HPDE6-E6E7 (cell line): ENCODE data around the gene KLK13.

Experiments used
- DNase-seq: peaks from one replicate; pipeline ENCODE4 v3.0.0; 2011; ENCODE audit warnings: missing footprints; ENCODE audit errors: extremely low spot score

The KLK13 gene

DNA sequence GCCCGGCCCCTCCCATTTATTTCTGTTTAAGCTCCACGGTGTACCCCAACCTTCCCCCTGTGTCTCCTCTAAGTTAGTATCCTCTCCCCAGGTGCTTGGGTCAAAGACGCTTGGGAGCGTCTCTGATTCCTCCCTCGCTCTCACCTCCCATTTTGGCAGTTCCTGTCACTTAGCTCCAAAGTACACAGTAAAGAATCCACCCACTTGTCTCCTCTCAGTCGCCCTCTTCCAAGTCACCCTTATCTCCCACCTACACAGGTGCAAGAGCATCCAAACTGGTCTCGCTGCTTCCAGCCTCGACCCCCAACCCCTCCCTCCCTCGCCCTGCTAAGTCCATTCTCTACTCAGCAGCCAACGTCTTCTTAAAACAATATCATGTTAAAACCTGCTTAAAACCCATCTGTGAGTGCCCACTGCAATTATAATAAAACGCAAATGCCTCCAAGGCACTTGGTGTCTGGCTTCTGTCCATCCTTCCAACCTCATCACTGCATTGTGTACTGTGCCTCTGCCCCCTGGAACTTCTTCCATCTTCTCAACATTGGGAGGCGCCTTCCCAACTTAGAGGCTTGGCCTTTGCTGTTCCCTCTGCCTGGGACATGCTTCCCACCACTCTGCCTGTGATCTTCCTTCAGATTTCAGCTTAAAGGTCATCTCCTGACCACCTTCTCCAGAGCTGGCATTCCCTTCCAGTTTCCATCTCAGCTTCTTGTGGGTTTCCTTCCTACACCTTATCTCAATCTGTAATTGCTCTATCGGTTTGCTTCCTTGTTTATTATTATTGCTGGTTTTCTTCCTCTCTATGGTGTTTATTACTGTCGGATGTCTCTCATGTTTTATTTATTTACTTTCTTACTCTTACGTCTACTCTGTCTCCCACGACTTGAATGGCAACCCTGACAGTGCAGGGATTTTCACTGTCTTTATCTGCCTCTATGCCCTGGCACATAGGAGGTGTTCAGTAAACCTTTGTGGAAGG, 27.3 kb upstream of the KLK13 start:
- no peak for DNase-seq

- no peak for DNase-seq
Measured at GRCh38 chr19:51091126-51091525, 26.2 kb upstream of the KLK13 start.

DNA sequence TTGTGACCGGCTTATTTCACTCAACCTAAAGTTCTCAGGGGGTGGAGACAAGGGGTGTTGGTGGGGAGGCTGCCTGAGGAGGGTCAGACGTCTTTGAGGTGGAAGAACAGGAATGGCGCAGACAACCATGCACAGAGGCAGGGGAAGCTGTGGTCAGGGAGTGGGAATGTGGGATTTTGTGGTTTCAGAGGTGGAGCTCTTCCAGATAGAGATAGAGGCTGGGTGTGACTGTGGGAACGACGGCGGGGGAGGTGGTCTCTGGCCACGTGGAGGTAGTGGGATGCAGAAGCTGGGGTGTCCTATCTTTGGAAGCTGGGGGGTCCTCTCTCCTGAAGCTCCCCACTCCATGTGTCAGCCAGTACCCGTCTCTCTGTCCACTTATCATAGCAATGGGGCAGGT, 25.6 kb upstream of the KLK13 start:
- DNase-seq: no peak

- no peak for DNase-seq
Measured at GRCh38 chr19:51089786-51090185, 24.9 kb upstream of the KLK13 start.

DNA sequence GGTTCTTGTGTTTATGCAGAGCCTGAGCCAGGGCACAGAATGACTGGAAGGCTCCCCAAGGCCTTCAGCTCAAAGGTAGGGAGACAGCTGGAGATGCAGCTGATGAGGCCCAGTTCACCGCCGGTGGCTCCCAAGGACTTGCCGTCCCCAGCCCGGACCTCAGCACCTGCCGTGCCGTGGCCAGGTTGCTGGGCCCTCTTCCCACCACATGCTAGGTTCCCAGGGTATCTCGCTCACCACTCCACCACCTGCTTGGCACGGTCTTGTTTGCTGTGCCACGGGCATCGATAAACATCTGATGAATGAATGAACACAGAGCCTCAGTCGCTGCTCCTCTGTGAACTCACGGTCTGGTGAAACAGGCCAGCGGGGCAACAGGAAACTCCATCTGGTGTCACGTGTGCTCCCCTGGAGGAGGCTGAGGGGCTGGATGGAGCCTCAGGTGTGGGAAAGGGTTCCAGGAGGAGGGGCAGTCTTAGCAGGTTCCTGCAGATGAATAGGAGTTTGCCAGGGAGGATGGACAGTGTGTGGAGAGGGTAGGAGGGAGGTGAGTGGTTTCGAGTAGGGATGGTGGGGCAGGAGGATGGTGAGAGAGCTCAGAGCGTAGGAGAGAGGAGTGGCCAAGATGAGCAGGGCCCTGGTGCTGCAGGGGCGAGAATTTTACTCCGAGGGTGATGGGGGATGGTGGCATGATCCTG, 21.4 kb upstream of the KLK13 start:
- no peak for DNase-seq

GRCh38 chr19:51084505-51084904, 19.6 kb upstream of the KLK13 start:
- no peak for DNase-seq

DNA sequence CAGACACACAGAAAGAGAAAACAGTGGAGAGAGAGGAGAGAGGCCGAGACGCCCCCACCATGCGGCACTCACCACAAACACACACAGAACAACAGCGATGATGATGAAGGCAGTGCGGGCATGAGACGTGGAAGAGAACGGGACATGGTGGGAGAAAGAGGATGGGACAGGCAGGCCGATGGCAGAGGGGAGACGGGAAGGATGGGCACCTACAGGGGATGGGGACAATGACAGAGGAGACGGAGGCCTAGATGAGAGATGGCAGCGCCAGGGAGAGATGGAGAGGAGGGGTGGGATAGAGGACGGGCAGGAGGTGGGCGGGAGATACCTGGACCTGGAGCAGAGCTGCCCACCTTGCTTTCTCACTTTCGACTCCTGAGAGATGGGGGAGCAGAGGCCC, 18.9 kb upstream of the KLK13 start:
- no peak for DNase-seq

DNA sequence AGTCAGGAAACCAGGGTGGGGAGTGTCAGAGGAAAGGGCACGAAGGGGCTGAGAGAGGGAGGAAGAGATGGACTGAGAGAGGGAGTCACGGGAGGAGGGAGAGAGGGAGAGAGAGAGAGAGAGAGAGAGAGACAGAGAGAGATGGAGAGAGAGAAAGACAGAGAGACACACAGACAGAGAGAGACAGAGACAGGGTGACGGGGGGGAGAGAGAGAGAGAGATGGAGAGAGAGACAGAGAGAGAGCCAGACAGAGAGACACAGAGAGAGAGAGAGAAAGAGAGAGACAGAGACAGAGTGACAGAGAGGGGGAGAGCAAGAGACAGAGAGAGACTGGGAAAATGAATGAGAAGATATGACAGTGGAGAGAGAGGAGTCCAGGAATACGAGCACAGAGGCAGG, 18.3 kb upstream of the KLK13 start:
- no peak for DNase-seq

DNA sequence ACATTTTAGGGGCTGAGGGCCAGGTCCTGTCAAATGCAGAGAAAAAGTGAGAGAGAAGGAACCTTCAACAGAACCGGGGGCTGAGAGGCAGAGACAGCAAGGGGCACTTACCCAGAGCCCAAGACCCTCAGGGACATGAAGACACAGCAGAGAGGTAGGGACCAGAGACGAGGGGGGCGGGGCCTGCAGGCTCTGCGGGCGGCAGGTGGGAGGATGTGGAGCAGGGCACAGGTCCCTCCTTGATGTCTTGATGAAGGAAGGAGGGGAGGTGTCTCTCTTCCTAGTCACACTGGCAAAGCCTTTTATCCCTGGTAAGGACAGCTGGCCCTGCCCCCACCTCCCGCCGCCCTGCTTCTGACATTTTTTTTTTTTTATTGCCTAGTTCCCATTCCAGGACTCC, 17.7 kb upstream of the KLK13 start, which contains the start of gene KLK14:
KLK14 (minus strand) TSS at position 277 of the 400 bp plus-strand sequence; CDS start at position 4, 273 bp downstream.
- no peak for DNase-seq

DNA sequence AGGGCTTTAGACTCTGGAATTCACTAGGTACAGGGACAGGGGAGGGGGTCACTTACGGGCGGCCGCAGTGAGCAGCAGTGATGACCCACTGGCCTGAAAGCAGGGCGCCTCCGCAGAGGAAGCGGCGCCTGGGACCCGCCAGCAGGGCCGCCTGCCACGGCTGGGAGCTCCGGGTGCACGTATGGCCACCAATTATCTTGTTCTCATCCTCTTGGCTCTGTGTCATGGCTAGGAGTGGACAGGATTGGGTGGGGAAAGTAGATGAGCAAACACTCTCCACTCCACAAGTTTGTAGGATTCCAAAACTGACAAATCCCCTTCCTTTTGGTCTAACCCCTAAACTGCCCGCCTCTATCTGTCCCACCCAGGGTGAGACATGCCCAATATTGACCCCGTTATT, 16.6 kb upstream of the KLK13 start:
- DNase-seq: no peak

DNA sequence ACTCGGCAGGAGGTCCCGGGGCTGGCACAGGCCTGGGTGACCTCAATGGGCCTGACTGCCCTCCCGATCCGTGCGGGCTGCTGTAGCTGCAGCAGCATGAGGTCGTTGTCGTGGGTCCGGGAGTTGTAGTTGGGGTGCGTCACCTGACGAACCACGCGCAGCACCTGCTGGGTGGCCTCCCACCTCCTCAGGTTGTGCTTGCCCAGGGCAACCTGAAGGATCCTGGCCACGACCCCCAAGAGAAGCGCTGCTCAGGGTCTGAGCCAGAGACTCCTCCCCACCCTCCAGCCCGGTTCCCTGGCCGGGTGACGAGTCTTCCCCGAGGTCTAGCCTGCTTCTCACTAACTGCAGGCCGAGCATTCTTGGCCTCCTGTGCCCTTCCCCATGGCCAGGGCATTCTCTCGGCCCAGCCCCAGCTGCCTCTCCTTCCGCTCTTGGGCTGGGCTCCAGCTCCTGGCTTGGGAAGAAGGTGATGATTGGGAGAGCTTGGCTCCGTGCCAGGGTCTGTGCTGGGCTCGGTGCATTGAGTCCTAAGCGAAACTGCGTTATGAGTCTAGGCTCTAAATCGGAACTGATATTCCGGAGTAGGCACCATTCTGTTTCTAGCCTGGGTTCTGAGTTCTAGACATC, 14.7 kb upstream of the KLK13 start:
- no peak for DNase-seq

- DNase-seq: no peak
Measured at GRCh38 chr19:51078731-51079130, 13.8 kb upstream of the KLK13 start.

GRCh38 chr19:51078104-51078503, 13.2 kb upstream of the KLK13 start:
- no peak for DNase-seq

GRCh38 chr19:51076631-51077213, 11.8 kb upstream of the KLK13 start:
- DNase-seq: no peak

- no peak for DNase-seq
Measured at GRCh38 chr19:51075998-51076397, 11.1 kb upstream of the KLK13 start.

- DNase-seq: no peak
Measured at GRCh38 chr19:51071095-51071405, 6.2 kb upstream of the KLK13 start.

- no peak for DNase-seq
Measured at GRCh38 chr19:51070334-51071094, 5.6 kb upstream of the KLK13 start.

DNA sequence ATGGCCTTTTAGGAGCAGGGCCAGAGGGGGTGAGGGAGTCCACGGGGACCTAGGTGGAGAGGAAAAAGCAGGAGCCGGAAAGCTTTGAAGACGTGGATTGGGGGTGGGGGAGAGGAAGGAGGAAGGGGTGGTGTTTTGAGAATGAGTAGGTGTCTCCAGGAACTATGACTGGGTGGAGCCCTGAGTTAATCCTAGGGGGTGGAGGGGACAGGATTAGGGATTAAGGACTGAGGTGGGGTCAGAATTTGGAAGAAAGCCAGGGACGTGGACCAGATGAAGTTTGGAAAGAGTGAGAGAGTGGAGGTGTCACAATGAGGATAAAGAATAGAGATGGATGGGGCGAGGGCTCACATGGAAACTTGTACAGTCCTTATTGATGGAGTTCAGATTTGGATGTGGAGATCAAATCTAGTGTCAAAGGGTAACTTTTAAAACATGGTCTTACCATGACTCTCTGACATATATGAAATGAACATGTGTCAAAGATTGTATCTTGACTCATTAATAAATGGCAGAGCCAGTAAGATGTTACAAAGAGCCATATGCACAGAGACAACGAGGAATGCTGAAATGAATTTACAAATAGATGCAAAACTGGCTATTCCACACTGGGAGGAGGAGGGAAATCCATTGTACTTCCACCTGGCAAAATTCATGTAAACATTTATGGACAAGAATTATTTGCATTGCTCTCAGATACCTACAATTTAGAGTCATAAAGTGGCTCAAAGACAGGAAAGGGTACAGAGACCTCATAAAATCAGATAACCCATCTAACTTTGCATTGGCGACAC, 1.7 kb upstream of the KLK13 start:
- DNase-seq: no peak

- no peak for DNase-seq
Measured at GRCh38 chr19:51065221-51065960, 499 bp upstream of the KLK13 start.

GRCh38 chr19:51063664-51064063, 1.2 kb downstream of the KLK13 start:
- DNase-seq: no peak
